Uterus (tissue), 4 donors: ENCODE data around the gene MGAT4B. TPM values are rescaled to one million over a fixed set of nuclear protein-coding genes. Genes with fewer than 3 reads are reported as not detected.
"Not testable (repeated sequence)": the region's sequence is repeated elsewhere in the genome, so short reads cannot be mapped to it uniquely, and the experiment has no call there.

Source experiments
- DNase-seq, 2 donors: peaks; one replicate each; pipeline ENCODE4 v3.0.0-alpha.2; 2019 to 2020
- H3K27ac ChIP-seq, 2 donors: fragments of 200-600 bp; sonication (generic); 1 replicate in 1 of 2; 2 replicates in 1 of 2; pipeline ENCODE4 v1.5.1; 2016 to 2018
- H3K27me3 ChIP-seq, 2 donors: fragments of 200-600 bp; sonication (generic); one replicate each; pipeline ENCODE4 v1.5.1; 2018 to 2019; ENCODE audit warnings: control low read depth in 1 of 2
- H3K36me3 ChIP-seq, 2 donors: fragments of 200-600 bp; sonication (generic); one replicate each; pipeline ENCODE4 v1.5.1; 2019; ENCODE audit warnings: control low read depth in 1 of 2
- H3K4me1 ChIP-seq, 2 donors: fragments of 200-600 bp; sonication (generic); one replicate each; pipeline ENCODE4 v1.5.1; 2018 to 2019; ENCODE audit warnings: control low read depth in 1 of 2
- H3K4me3 ChIP-seq, 2 donors: fragments of 200-600 bp; sonication (generic); 1 replicate in 1 of 2; 2 replicates in 1 of 2; pipeline ENCODE4 v1.5.1; 2018 to 2019; ENCODE audit warnings: mild to moderate bottlenecking in 1 of 2
- H3K9me3 ChIP-seq, 2 donors: fragments of 200-600 bp; sonication (generic); one replicate each; pipeline ENCODE4 v1.5.1; 2019; ENCODE audit warnings: control low read depth in 1 of 2
- CTCF ChIP-seq, 4 experiments: fragments of 200-600 bp in 2 of 4; fragments of 450-650 bp in 2 of 4; sonication (generic) in 2 of 4; IDR thresholded peaks; one replicate each; pipeline ENCODE4 v1.5.1; 2016 to 2019; ENCODE audit warnings: antibody characterized with exemption in 4 of 4, mild to moderate bottlenecking in 2 of 4, moderate library complexity in 1 of 4
- POLR2A ChIP-seq, 2 donors: fragments of 450-650 bp; IDR thresholded peaks; one replicate each; pipeline ENCODE4 v1.6.1; 2016; ENCODE audit warnings: antibody characterized with exemption in 2 of 2, mild to moderate bottlenecking in 1 of 2, moderate library complexity in 1 of 2
- intact Hi-C: fragments of 100-400 bp; cut with DNase I; formaldehyde crosslinking; loops from one replicate; pipeline ENCODE4 v1.15.1; 2023; ENCODE audit warnings: low total_unique reads
- total RNA-seq, 4 donors: library from RNA; depleted of rRNA in 3 of 4; stranded (reverse); fragments of >200 nt in 3 of 4; gene quantifications; one replicate each; pipeline versions ENCODE4 v1.1.0 to v1.2.4, GENCODE V29; 2014 to 2023
- donor health status: DM: yes; HTN: yes; CAD: no.

The MGAT4B gene
- total RNA-seq, 4 donors from 2014 or later: 31.8 to 87.4 (median 66.4) TPM

DNA sequence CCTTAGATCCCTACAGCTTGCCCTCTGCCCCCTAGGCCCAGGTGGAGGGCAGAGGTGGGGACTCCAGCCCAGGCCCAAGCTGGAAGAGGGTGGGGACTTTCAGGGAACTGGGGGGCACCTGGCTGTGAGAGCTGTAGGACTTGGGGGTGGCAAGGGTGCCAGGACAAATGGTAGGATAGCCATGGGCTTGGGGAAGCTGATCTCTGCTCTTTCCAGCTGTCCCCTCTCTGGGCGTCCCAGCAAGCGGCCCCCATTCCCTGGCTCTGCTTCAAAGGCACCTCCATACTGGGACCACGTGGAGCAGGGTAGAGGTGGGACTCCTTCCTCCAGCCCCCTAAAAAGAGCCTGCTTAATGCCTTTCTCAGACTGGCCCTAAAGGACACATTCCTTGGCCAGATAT lies 12.5 kb downstream of the MGAT4B start:
- Histone ChIP-seq H3K4me3 (no peak overlapping the region), H3K27me3 (no peaks in the 10 kb centered on the region), H3K4me1 (peaks cover 0 to 9% of the 10 kb centered on the region in 2 donors), H3K9me3 (no peaks in the 10 kb centered on the region), H3K36me3 (no peaks in the 10 kb centered on the region), H3K27ac (peak overlapping the region; percentile 77 to 81)
- intact Hi-C loops: no loop called here
- TF ChIP-seq CTCF (IDR thresholded peaks at IDR 0.05) (no peak), POLR2A (IDR thresholded peaks at IDR 0.05) (no peak)
- DNase-seq: peak in 1 of 2 donors; percentile 18

- no peak within 1 kb of the TSS for H3K4me3 ChIP-seq
- intact Hi-C loops: no loop called here
- H3K27ac ChIP-seq: peak within 1 kb of the TSS; percentile 77 to 81
- TF ChIP-seq POLR2A (IDR thresholded peaks at IDR 0.05) (peak in 1 of 2 donors; percentile 10), CTCF (IDR thresholded peaks at IDR 0.05) (no peak)
- H3K9me3 ChIP-seq: no peaks in the 10 kb centered on the region
- H3K36me3 ChIP-seq: no peaks in the 10 kb centered on the region
- H3K4me1 ChIP-seq: peaks cover 0 to 9% of the 10 kb centered on the region in 2 donors
- H3K27me3 ChIP-seq: no peaks in the 10 kb centered on the region
- DNase-seq: peak; percentile 84 to 85
Measured at GRCh38 chr5:179793468-179794139, 13.1 kb downstream of the MGAT4B start, which contains the start of gene LTC4S. Gene LTC4S, plus strand, starts transcription at chr5:179793986. Its CDS starts 95 bp downstream, at chr5:179794081.

DNA sequence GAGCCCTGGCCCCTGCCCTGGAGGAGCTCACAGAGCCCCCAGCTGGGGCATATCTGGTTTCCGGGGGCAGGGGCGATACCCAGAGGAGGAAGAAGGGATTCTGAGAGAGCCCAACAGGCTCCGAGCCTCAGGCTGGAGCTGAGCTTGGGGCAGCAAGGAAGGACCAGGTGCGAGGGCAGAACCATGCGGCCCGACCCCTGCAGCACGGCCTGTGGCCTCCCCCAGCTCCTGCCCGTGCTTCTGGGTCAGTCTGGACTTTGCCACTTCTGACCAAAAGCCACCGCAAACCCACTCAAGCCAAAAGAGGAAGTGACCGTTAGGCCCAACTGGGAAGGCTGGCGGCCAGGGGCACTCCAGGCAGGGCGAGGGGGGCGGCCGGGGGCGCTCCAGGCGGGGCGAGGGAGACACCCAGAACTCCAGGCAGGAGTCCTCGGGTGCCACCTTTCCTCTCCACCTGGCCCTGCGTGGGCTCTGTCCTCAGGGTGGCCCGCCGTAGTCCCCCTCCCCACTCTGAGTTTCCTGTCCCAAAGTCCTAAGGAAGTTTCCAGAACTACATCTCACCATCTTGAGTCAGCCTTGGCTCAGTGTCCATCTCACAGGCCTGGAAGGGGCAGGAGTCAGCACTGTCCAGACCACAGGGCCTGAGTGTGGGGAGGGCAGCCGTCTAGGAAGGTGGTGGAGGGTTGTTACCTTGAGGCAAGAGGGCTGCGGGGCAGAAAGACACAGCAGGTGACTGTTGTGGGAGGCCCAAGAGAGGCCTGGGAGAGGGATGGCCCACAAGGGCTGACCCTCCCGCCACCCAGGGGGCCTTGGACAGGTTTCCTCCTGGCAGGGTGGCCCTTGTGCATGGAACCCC lies 13.8 kb downstream of the MGAT4B start:
- no peaks in the 10 kb centered on the region for H3K27me3 ChIP-seq
- TF ChIP-seq CTCF (IDR thresholded peaks at IDR 0.05) (no peak), POLR2A (IDR thresholded peaks at IDR 0.05) (no peak)
- H3K4me3 ChIP-seq: no peak overlapping the region
- peaks cover 0 to 9% of the 10 kb centered on the region in 2 donors for H3K4me1 ChIP-seq
- no peaks in the 10 kb centered on the region for H3K36me3 ChIP-seq
- DNase-seq: peak in 1 of 2 donors; percentile 22
- H3K27ac ChIP-seq: peak overlapping the region; percentile 77 to 81
- H3K9me3 ChIP-seq: no peaks in the 10 kb centered on the region
- intact Hi-C loops: no loop called here

DNA sequence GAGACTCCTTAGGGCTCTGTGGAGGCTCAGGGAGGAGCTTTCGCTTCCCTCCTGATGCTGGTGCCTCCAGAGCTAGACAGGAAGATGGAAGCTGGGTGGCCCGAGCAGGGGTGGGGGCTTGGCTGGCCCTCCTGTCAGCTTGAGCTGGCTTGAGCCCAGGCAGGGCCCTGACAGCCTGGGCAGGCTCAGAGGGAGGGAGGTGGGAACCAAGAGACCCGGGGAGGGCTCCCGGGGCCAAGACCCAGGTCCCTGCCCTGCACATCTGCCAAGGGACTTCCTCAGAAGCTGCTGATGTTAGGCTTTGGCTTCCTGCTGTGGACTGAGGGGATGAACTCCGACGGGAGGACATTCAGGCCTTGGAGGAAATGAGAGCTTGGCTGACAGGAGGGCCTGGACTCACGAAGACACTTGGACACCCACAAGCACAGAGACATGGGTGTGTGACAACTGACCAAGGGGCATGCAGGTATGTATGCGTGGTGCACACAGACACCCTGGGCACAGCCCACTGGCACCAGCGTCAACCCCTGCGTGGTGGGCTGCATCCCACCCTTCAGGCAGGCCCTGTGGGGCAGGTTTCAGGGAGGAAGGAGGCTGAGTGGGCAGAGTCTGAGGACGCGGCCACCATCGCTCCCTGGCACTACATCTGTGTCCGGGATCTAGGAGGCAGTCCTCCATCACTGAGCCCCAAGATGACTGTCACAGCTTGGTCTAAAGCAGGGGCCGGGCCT lies 14.6 kb downstream of the MGAT4B start:
- H3K27ac ChIP-seq: peak overlapping the region; percentile 77 to 81
- H3K36me3 ChIP-seq: no peaks in the 10 kb centered on the region
- no peak for DNase-seq
- H3K27me3 ChIP-seq: no peaks in the 10 kb centered on the region
- no peak overlapping the region for H3K4me3 ChIP-seq
- peaks cover 0 to 9% of the 10 kb centered on the region in 2 donors for H3K4me1 ChIP-seq
- no peaks in the 10 kb centered on the region for H3K9me3 ChIP-seq
- TF ChIP-seq CTCF (IDR thresholded peaks at IDR 0.05) (no peak), POLR2A (IDR thresholded peaks at IDR 0.05) (no peak)
- intact Hi-C loops: no loop called here

DNA sequence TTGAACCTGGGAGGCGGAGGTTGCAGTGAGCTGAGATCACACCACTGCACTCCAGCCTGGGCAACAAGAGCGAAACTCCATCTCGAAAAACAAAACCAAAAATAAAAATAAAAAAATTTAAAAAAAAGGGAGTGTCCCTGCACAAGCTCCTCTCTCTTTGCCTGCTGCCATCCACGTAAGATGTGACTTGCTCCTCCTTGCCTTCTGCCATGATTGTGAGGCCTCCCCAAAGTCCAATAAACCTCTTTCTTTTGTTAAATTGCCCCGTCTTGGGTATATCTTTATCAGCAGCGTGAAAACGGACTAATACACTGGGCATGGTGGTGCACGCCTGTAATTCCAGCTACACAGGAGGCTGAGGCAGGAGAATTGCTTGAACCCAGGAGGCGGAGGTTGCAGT lies 17.4 kb downstream of the MGAT4B start:
- not testable (repeated sequence) for H3K4me1 ChIP-seq, H3K27me3 ChIP-seq

More for the DNA sequence above, 17.4 kb downstream of the MGAT4B start:
- H3K9me3 ChIP-seq, DNase-seq, H3K36me3 ChIP-seq, H3K27ac ChIP-seq, H3K4me3 ChIP-seq, intact Hi-C loops: not testable (repeated sequence)
